ENCODE data around the gene MAS1.

MAS1 gene

DNA sequence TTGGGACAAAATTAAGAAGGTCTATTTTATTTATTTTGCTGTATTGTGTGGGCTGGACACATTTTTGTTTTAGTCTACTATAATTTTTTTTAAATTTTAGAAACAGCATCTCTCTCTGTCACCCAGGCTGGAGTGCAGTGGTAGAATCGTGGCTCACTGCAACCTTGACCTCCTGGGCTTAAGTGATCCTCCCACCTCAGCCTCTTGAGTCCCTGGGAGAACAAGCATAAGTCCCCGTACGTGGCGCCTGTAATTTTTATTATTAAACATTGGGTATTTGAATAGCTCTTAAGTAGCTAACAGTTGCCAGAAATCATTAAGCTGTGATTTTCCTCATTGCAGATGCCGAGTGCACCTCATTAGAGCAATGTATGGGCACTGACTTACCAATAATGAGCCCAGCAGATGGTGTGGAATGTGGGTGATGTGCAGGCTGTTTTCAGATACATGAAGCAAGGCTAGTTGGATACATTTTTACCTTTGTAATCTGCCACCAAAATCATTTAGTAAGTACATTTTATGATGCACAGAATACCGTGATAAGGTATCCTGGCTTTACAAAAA, 10.3 kb upstream of the MAS1 start:
- DNase-seq: no peak

DNA sequence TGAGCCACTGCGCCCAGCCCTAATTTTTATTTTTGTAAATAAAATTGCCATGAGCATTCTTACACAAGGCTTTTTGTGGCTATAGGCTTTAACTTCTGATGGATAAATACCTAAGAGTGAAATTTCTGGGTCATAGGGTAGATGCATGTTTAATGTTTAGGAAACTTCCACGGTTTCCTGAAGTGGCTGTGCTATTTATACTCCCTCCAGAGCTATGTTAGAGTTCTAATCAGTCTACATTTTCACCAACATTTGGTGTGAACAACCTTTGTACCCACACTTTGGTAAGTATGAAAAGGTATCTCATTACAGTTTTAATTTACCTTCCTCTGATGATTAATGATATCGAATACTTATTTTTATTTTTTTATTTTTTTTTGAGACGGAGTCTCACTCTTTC, 6.1 kb upstream of the MAS1 start:
- DNase-seq: no peak

DNA sequence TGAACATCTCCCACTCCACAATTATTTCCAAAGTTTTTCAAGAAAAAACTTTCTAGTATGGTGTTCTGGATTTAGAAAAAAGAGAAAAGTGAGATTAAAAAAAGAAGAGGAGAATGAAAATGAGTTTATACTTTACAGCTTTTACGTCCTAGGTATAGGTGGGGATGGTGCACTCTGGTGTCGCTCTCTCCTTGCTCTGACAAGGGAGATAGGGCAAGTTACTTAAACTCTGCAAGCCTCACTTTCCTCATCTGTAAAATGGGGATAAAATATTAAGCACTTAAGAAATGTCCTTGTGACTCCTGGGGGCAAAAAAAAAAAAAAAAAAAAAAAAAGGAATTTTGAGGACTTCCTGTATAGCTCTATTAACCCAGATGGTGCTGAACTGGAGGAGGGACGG, 4.5 kb upstream of the MAS1 start:
- no peak for DNase-seq

DNA sequence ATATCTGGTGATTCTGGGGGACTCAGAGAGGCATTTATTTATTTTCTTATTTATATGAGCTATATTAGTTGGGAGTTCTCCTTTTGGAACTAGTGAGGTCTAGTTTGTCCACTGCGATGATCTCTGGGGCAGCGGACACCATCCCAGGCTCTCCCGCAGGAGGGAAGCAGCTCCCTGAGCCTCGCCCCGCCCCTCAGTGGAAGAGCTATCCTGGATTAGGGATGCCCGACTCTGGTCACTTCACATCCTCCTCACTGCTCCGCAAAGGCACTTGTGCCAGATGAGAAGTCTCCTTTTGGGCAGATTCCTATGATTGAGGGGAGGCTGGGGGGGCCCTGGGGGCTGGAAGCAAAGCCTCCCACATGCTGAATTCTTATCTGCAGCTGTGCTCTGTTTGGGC, 3.6 kb upstream of the MAS1 start:
- no peak for DNase-seq

DNA sequence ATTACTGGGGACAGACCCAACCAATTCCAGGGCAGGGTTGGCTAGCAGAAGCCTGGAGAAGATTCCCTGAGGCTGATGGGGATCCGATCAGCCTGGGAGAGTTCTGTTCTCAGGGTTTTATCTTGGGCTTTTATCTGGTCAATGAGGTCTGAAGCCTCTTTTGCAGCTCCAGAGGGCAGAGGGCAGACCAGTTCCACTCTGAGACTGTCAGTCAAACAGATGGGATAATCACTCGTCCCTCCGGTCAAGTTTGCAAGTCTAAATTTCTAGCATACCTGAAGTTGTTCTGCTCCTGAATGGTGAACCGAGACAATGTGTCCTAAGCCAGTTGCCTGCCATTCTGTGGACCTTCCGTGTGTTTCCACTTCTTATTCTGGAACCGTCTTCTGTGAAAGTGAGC, 3.0 kb upstream of the MAS1 start:
- DNase-seq: no peak

DNA sequence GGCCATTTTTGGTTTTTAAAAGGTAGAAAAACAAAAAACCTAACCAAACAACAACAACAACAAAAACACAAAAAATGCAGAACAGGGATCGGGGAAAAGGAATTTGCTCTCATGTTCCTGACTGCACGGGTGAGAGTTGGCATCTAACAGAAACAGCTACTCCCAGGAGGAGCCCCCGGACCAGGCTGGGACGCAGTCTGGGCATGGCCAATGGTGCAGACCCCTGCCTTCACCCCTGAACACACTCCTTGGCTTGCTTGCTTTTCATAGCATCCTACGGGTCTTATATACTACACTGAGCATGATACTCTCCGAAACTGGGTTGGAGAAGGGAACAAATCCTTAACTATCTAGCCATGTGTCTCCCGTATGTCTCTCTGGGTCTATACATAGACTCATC, 587 bp upstream of the MAS1 start:
- DNase-seq: no peak

DNA sequence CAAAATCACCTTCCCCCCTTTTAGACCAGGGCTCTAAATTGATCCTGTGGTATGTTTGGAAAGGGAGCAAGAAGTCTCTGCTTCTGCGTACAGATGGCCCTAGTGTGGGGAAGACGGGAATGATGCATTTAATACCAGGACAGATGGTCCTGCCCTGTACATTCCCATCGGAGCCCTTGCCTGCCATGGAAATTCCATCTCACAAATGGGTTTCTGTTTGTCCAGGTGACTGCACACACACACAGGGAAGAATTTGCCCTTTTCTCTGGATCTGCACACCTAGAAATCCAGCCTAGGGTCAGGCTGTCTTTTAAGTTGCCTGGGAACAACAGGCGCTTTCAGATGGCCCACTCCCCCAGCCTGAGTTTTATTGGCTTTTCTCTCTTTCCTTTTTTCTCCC, 1.3 kb downstream of the MAS1 start:
- DNase-seq: no peak

DNA sequence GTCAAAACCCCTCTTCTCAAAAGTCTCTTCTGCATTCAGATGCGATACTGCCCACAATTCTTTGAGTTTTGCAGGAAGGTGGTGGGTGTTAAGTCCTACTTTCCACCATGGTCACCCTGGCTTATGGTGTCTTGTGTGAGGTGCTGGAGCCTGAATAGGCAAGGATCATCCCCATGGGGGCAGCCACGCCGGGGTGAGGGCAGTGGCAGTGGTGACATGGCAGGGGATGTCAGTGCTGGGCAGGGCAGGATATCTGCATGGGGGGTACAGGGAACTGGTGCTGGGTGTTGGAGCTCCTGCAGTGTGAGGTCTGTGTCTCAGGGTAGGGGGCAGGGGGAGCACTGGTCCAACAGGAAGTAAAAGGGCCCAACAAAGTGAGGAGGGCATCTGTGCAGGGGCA, 2.3 kb downstream of the MAS1 start:
- DNase-seq: no peak

DNA sequence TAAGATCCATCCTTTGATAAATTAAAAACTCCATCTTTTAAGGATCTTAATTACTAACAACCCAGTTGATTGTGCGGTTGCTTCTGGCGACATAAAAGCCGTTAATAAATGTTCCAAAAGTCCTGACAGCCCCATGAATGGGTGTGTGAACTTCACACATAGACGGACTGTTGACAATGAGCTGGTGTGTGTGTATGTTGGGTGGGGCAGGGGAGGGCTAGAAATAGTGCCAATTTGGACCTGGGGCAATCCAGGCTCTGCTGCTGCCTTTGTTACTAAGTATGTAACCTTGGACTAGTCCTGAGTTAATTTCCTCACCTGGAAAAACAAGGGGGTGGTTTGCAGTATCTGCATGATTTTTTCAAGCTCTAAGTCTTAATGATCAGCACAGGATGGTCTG, 4.2 kb downstream of the MAS1 start:
- no peak for DNase-seq

DNA sequence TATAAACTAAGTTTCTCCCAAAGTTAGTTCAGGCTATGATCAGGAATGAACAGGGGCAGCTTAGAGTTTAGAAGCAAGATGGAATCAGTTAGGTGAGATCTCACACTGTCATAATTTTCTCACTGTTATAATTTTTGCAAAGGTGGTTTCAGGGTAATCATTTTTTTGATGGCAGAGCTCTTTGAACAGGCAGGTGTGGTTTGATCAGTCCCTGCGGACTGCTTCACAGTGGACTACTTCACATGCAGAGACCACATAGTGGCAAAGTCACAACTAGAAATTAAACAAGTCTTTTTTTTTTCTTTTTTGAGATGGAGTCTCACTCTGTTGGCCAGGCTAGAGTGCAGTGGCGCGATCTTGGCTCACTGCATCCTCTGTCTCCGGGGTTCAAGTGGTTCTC, 6.8 kb downstream of the MAS1 start:
- DNase-seq: no peak

DNA sequence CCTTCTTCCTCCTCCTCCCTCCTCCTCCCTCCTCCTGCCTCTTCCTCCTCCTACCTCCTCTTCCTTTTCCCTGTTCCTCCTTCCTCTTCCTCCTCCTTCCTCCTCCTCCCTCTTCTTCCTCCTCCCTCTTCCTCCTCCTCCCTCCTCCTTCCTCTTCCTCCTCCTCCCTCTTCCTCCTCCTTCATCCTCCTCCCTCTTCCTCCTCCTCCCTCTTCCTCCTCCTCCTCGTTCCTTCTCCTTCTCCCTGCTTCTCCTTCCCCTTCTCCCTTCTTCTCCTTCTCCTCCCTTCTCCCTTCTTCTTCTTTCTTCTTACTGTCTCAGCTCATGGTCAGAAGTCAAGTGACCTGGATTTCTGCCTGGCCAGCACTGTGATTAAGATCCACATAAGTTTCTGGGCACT, 7.7 kb downstream of the MAS1 start:
- no peak for DNase-seq

DNA sequence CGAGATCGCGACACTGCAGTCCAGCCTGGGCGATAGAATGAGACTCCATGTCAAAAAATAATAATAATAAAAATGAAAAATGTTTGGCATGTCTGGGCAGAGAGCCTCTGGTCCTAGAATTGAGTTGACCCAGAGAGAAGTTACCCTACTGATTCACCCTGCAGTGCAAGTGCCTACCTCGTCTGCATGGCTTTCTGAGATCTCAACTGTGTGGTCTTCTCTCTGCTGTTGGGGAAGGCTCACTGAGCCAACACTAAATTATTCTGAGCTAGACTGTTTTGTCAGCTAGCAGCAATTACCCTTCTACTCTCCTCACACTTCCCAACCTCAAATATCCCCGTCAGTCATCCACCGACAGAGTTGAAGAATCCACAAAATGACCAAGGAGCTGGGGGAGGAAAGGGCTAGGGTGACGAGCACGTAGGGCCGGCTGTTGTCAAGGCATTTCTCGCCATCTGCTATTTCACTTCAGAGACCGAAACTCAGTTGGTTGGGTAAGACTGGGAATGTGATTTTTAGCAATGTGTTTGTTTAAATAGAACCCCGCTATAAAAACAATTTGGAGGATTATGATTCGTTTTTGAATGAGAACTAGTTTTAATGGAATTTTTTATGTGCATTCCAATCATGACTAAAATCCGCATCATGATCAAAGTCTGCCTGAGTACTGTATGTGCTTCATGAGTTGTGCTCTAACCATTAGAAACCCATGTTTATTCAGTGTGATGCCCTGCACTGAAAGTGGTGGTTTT, 9.4 kb downstream of the MAS1 start:
- DNase-seq: no peak

DNA sequence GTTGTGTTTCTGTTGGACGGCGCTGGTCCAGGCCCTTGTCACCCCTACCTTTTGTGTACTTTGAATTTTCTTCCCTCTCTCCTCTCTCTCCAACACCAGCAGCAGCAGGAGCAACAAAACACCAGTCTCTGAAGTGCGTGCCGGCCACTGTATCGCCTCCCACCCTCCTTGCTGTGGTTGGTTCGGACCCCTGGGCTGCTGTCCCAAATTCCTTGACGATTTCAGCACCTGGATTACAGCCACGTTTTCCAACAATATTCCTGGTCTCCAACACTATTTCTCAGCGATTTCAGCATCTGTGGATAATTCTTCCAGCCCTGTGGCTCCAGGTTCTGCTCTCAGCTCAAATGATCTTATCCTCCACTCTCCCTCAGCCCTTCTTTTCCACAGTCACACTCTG, 11.8 kb downstream of the MAS1 start:
- no peak for DNase-seq

DNA sequence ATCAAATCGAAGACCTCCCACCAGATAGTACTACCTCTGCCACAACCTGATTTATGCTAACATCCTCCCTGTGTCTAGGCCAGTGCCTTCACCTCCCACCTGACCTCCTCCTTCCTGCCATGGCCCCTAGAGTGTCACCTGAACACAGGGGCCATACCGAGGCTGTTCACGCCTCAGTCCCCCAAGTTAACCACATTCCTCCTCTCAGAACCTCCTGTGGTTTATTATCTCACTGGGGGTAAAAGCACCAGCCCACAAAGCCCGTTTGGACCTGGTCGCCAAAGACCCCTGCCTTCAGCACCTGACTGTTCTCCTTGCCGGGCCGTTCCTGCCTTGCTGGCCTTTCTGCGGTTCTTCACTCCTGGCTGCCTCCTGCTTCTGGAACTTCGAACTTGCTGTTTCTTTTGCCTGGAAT, 13.7 kb downstream of the MAS1 start:
- DNase-seq: no peak

DNA sequence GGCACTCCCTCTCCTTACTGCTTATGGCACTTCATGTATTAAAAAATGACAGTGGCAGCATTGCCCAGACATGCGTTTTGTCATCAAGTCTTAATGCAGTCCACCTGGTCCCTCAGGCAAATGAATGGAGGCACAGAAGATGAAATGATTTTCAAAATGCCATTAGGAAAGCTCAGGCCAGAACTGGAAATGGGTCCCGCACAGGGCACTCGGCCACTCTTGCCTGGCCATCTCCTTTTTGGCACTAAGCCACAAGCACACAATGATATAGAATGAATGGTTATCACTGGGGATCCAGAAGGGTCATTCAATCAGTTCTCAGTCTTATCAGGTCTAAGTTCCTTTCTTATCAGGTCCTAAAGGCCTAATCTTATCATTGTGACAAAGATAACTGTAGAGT, 15.6 kb downstream of the MAS1 start:
- DNase-seq: no peak

DNA sequence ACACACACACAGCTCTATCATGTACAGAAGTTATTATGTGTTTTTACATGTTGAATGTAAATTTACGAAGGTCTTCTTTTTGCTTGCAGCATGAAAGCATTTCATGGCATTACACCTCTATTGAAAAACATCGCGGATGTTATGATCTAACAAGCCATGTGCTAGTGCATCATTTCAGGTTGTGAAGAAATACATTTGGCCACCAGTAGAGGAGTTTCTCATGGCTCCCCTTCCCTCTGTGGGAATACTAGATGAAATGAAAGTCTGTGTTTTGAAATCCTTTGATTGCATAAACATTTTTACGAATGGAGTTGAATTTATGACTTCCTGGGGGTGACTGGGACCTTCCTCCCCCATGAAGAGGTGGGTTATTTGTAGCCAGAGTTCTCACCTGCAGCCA, 17.7 kb downstream of the MAS1 start:
- no peak for DNase-seq

DNA sequence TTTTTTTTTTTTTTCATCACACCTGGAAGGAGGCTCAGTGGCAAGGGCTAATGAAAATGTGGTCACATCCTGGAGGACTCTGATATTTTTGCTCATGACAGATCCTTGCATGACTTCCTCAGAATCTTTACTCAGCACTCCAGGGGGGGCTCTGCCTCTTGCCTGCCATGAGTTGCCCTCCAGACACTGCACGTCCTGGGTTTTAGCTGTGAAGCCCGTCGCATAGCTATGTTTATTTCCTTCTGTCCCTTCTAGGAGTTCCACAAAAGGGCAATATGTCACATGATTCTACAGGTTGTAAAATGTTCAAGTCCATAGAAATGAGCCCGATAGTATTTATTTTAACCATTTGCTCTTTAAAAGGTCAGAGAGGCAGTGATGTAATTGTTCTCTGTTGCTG, 18.2 kb downstream of the MAS1 start:
- DNase-seq: no peak

DNA sequence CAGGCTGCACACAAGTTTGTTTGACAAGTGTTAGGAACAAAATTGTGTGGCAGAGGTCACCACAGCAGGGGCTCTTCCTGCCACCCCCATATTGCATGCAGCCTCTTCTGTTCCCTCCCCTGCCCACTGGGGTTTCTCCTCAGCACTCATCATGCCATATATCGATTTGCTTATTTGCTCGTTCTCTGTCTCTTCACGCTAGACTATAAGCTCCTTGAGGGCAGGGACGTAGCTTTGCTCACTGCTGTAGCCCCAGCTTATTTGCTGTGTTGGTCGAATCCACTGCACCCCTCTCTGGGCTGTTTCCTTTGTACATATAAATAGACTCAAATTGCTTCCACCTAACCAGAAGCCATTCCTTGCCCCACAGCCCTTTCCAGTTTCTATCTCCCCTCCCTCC, 19.6 kb downstream of the MAS1 start:
- no peak for DNase-seq

DNA sequence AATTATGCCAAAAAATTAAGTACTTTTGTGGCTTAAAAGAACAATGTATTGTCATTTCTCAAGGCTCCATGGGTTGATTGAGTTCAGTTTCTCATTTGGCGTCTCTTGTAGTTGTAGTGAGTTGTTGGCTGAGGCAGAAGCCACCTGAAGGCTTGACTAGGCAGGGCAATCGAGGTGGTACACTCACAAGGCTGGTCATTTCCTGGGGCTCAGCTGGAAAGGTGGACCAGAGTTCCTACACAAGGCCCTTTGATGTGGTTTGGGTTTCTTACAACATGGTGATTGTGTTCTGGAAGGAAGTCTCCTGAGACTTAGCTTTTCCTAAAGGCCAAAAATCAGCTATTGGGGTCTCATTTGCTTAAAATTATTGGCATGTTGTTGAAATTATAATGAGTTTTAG, 22.6 kb downstream of the MAS1 start:
- no peak for DNase-seq

DNA sequence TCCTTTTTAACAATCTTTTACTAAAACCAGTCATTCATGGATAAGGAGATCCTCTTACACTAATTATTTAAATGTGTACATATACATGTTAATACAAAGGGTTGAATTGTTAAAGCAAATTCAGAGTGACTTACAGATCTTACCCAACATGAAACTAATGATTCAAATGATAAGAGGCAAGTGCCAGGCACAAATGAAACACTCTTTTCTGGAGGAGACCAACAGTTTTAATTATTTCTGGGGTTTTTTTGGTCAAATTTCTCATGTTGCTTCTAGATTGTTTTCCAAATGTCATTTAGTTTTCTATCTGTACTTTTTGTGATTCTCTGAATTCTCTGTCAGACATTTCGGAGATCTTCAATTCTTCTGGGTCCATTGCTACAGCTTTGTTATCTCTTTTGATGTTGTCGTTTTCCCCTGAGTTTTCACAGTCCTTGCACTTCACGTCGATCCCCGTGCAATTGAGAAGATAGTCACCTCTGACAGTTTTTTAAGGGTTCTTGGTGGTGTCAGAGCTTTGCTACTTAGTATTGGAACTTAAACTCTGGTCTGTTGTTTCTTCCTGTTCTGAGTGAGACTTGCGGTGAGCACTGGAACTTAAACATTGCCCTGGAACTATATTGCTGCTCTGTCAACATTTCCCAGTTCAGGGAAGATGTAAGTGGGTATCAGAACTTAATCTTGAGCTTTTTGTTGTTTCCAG, 23.2 kb downstream of the MAS1 start:
- DNase-seq: no peak

DNA sequence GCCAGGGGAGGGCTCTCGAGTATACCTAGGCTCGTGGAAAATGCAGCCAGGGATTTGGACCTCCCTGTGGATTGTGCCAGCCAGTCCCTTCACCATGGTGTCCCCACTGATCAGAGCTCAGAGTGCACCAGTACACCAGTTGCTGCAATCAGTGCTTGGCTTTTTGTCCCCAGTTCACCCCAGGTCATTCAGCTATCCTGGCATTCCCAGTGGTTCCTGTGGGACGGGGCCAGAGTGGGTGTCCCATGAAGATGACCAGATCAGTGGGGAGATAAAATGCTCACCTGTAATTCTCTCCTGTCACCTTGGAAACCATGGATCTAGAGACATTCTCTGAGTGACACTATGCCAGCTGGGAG, 23.8 kb downstream of the MAS1 start:
- no peak for DNase-seq

DNA sequence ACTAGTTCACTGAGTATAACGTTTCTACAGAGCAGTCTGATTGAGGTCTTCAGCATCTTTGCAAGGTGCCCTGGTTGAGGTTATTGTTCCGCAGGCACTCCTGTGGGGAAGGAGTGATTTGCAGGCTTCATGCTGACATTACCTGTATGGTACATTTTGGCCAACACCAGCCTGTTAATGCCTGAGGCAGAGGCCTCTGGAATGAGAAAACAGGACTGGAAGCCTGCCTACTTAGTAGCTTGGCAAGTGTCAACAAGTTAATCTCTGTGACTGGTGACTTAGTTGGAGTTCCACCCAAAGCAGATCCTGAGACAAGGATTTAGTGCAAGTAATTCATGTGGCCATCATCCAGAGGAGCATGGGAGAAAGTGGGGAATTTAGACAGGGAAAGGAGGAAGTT, 24.6 kb downstream of the MAS1 start:
- no peak for DNase-seq

DNA sequence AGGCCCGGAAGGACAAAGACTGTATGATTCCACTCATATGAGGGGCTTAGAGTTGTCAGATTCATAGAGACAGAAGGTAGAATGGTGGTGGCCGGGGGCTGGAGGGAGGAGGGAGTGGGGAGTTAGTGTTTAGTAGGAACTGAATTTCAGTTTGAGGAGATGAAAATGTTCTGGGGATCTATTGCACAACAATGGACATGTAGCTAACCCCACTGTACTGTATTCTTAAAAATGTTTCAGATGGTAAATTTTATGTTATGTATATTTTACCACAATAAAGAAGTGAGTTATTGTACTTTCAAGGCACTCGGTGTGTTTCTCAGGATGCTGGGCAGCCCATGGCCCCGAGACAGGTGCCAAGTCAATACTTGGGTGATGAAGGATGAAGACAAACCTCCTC, 25.4 kb downstream of the MAS1 start:
- DNase-seq: no peak

DNA sequence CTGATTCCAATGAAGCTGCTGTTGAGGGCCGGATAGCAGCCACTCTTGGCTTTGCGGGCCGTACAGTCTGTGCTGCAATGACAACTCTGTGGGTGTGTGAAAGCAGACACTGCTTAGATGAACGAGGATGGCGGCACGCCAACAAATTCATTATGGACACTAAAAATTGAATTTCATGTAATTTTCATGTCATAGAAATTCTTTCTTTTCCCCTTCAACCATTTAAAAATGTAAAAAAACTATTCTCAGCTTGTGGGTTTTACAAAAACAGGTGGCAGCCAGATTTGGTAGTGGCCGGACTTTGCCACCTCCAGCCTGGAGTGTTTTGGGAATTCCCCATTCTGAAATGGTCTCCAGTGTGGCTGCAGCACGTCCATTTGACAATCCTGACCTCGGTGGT, 26.0 kb downstream of the MAS1 start:
- DNase-seq: no peak

DNA sequence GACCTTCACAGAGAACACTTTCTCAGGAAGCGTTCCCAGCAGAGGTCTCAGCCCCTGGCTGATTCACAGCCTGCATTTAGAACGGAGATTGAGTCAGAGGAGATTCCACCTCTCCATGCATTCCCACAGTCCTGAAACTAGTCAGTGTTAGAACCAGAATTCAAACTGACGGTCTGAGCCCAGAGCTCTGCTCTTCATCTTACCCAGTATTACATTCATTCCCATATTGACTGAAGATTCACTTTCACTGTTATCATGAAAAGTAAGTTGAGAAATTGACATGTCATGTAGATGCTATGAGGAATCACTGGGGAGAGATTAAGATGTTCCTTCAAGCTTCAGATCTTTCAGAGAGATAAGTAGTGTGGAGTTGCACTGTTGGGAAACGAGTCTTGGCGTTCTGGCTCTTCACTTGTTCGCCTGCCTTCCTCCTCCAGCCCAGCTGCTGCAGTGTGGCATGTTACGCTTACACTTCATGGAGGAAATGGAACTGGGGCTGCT, 28.3 kb downstream of the MAS1 start:
- no peak for DNase-seq
